ENCODE results near the gene PML. TPM values are rescaled to one million over a fixed set of nuclear protein-coding genes. Genes with fewer than 3 reads are reported as not detected.
"Not testable (repeated sequence)": the region's sequence is repeated elsewhere in the genome, so short reads cannot be mapped to it uniquely, and the experiment has no call there.

Gene PML
- total RNA-seq, 4 donors from 2014 or later = 55.9 to 141 (median 76.5) TPM

GRCh38 chr15:74072614-74073337 lies 78.3 kb downstream of the PML start:
- peak in 1 of 6 experiments; percentile 27 for TF ChIP-seq CTCF (IDR thresholded peaks at IDR 0.05)
- H3K9me3 ChIP-seq; intact Hi-C loops (cut with DNase I); H3K27me3 ChIP-seq; H3K27ac ChIP-seq; H3K36me3 ChIP-seq; H3K4me3 ChIP-seq (replicated peaks in 1 of 3); H3K4me1 ChIP-seq: not testable (repeated sequence)
- 42 to 46% methylated on average over 6 to 7 of the region's 16 CpGs for whole genome bisulfite sequencing, 2 donors
- DNase-seq = peak; percentile 17 to 20

GRCh38 chr15:74075781-74076180 lies 81.3 kb downstream of the PML start:
- H3K27me3 ChIP-seq; DNase-seq; intact Hi-C loops (cut with DNase I); H3K4me1 ChIP-seq; H3K4me3 ChIP-seq (replicated peaks in 1 of 3); H3K9me3 ChIP-seq; H3K27ac ChIP-seq; H3K36me3 ChIP-seq: not testable (repeated sequence)
- WGBS, 2 donors = 68 to 85% methylated on average over 5 of the region's 9 CpGs

- H3K4me3 ChIP-seq (replicated peaks in 1 of 3); DNase-seq; intact Hi-C loops (cut with DNase I); H3K36me3 ChIP-seq; H3K9me3 ChIP-seq; H3K27ac ChIP-seq; H3K27me3 ChIP-seq; H3K4me1 ChIP-seq: not testable (repeated sequence)
- WGBS, 2 donors = no CpG with 5 or more reads among the region's 7 CpGs
Observed at GRCh38 chr15:74082450-74082849, 87.9 kb downstream of the PML start, which contains the start of gene GOLGA6A. GOLGA6A (minus strand) TSS chr15:74082550; CDS start chr15:74082509, 41 bp downstream.

- DNase-seq; intact Hi-C loops (cut with DNase I); H3K36me3 ChIP-seq; H3K4me3 ChIP-seq (replicated peaks in 1 of 3); H3K4me1 ChIP-seq; H3K9me3 ChIP-seq; H3K27me3 ChIP-seq; H3K27ac ChIP-seq: not testable (repeated sequence)
- no CpG with 5 or more reads among the region's 2 CpGs for WGBS, 2 donors
Observed at GRCh38 chr15:74094567-74094966, 100.1 kb downstream of the PML start.

- WGBS, 2 donors = 81 to 89% methylated on average over 5 to 7 of the region's 10 CpGs
- H3K27ac ChIP-seq; H3K27me3 ChIP-seq; intact Hi-C loops (cut with DNase I); H3K36me3 ChIP-seq; H3K4me1 ChIP-seq; H3K9me3 ChIP-seq; DNase-seq; H3K4me3 ChIP-seq (replicated peaks in 1 of 3): not testable (repeated sequence)
Observed at GRCh38 chr15:74095610-74096009, 101.1 kb downstream of the PML start.

- DNase-seq; H3K27ac ChIP-seq; intact Hi-C loops (cut with DNase I); H3K9me3 ChIP-seq; H3K4me1 ChIP-seq; H3K27me3 ChIP-seq; H3K36me3 ChIP-seq; H3K4me3 ChIP-seq (replicated peaks in 1 of 3): not testable (repeated sequence)
- no CpG with 5 or more reads among the region's 27 CpGs for WGBS, 2 donors
Observed at GRCh38 chr15:74096753-74097474, 102.4 kb downstream of the PML start.

Small RNA genes within 50 kb of the gene (small RNA-seq; reads per million reads assigned to genes)
- gene RN7SL429P = not detected

Other genes starting within 250 kb of the PML start
- 1 to 10 TPM in 3 of 4 donors, under 1 TPM in 1; 0.83 to 2.5 (median 2.0) TPM for gene INSYN1, start 241.4 kb upstream of the PML start, total RNA-seq
- not detected for gene TBC1D21, start 121.2 kb upstream of the PML start, total RNA-seq
- 10 to 100 TPM in 3 of 4 donors, 1 to 10 TPM in 1; 9.9 to 15.2 (median 12.0) TPM for gene LOXL1, start 68.3 kb upstream of the PML start, total RNA-seq
- 10 to 100 TPM; 15.3 to 42.1 (median 30.1) TPM for gene STOML1, start 2.4 kb upstream of the PML start, total RNA-seq
- under 1 TPM in 2 of 4 donors, not detected in 2; 0.22 to 0.54 TPM for gene GOLGA6A, start 87.8 kb downstream of the PML start, total RNA-seq
- under 1 TPM in 1 of 4 donors, not detected in 3; 0.40 TPM for gene ISLR2, start 135.9 kb downstream of the PML start, total RNA-seq
- gene ISLR, start 179.0 kb downstream of the PML start, total RNA-seq = 100 to 1,000 TPM in 2 of 4 donors, 10 to 100 TPM in 2; 90.8 to 151 (median 97.7) TPM
- gene STRA6, start 208.1 kb downstream of the PML start, total RNA-seq = not detected
- gene CCDC33, start 241.6 kb downstream of the PML start, total RNA-seq = under 1 TPM in 1 of 4 donors, not detected in 3; 0.13 TPM